IMR-90 (cell line): Measurements from ENCODE around the gene MGA. TPM values are rescaled to one million over a fixed set of nuclear protein-coding genes. Genes with fewer than 3 reads are reported as not detected.

Experiments
- ATAC-seq: fragments of 200-7000 bp; cut with Tn5 transposase; 2 replicates; pipeline ENCODE4 v1.9.1; 2020; ENCODE audit warnings: low read depth, mild to moderate bottlenecking, moderate library complexity
- BruUV-seq: library from RNA; stranded (reverse); fragments of 400-500 nt; replicated peaks from 2 replicates; lab custom pipeline; 2021; lab: Mats Ljungman, UMichigan
- CTCF ChIA-PET: fragments of 300-600 bp; formaldehyde crosslinking; extraction: SDS; loops from one replicate; lab custom pipeline; 2021; ENCODE audit warnings: antibody characterized with exemption; lab: Yijun Ruan, JAX
- POLR2A ChIA-PET: fragments of 300-600 bp; sonication (Branson Sonifier 250); formaldehyde crosslinking; loops from one replicate; lab custom pipeline; 2022; ENCODE audit warnings: antibody characterized with exemption; ENCODE audit not compliant: unreplicated experiment; lab: Charles Lee
- DNase-seq: peaks from one replicate; pipeline ENCODE4 v3.0.0; 2013
- H2AFZ ChIP-seq: replicated peaks from 2 replicates; pipeline ENCODE3; 2013; ENCODE audit warnings: low read length, mild to moderate bottlenecking; ENCODE audit not compliant: poor library complexity
- H2AK5ac ChIP-seq: 2 replicates; pipeline ENCODE4 v1.6.1; 2013; ENCODE audit warnings: low read depth, low read length, inconsistent platforms
- H2AK9ac ChIP-seq: replicated peaks from 2 replicates; pipeline ENCODE3; 2013; ENCODE audit warnings: mild to moderate bottlenecking, low read depth, low read length, moderate library complexity; ENCODE audit not compliant: poor library complexity
- H2BK120ac ChIP-seq: 2 replicates; pipeline ENCODE4 v1.6.1; 2013; ENCODE audit warnings: low read depth, low read length, inconsistent platforms
- H2BK15ac ChIP-seq: 3 replicates; pipeline ENCODE4 v1.6.1; 2013; ENCODE audit warnings: low read depth, low read length, inconsistent platforms
- H2BK20ac ChIP-seq: 2 replicates; pipeline ENCODE4 v1.6.1; 2013; ENCODE audit warnings: low read depth, mild to moderate bottlenecking, inconsistent platforms, low read length, moderate library complexity
- H2BK5ac ChIP-seq: 2 replicates; pipeline ENCODE4 v1.6.1; 2013; ENCODE audit warnings: mild to moderate bottlenecking, low read depth, low read length, inconsistent platforms; ENCODE audit not compliant: poor library complexity, severe bottlenecking
- H3K14ac ChIP-seq: replicated peaks from 2 replicates; pipeline ENCODE4 v1.6.1; 2013; ENCODE audit warnings: low read depth, low read length, inconsistent platforms
- H3K18ac ChIP-seq: 2 replicates; pipeline ENCODE4 v1.6.1; 2013; ENCODE audit warnings: low read depth, low read length, control low read depth
- H3K23ac ChIP-seq: 2 replicates; pipeline ENCODE4 v1.6.1; 2013; ENCODE audit warnings: low read depth, low read length, inconsistent platforms
- H3K27ac ChIP-seq: 2 replicates; pipeline ENCODE4 v1.5.1; 2013; ENCODE audit warnings: mild to moderate bottlenecking, control low read depth, low read length; ENCODE audit not compliant: insufficient read depth
- H3K27me3 ChIP-seq: 2 replicates; pipeline ENCODE4 v1.6.1; 2013; ENCODE audit warnings: low read length; ENCODE audit not compliant: control insufficient read depth, insufficient read depth
- H3K36me3 ChIP-seq: 2 replicates; pipeline ENCODE4 v1.6.1; 2013; ENCODE audit warnings: low read length, mixed read lengths; ENCODE audit not compliant: control insufficient read depth, insufficient read depth
- H3K4ac ChIP-seq: 2 replicates; pipeline ENCODE4 v1.6.1; 2013; ENCODE audit warnings: low read depth, low read length, inconsistent platforms
- H3K4me1 ChIP-seq: 2 replicates; pipeline ENCODE4 v1.6.1; 2013; ENCODE audit warnings: low read length, mixed read lengths; ENCODE audit not compliant: control insufficient read depth, insufficient read depth
- H3K4me2 ChIP-seq: 2 replicates; pipeline ENCODE4 v1.6.1; 2013; ENCODE audit warnings: low read depth, mild to moderate bottlenecking, control low read depth, low read length, moderate library complexity
- H3K4me3 ChIP-seq: 2 replicates; pipeline ENCODE4 v1.5.1; 2013; ENCODE audit warnings: low read depth, mild to moderate bottlenecking, control low read depth, low read length, moderate library complexity; ENCODE audit not compliant: insufficient read depth
- H3K56ac ChIP-seq: 2 replicates; pipeline ENCODE4 v1.6.1; 2013; ENCODE audit warnings: low read length, inconsistent platforms; ENCODE audit not compliant: insufficient read depth; ENCODE audit errors: extremely low read depth
- H3K79me1 ChIP-seq, 2 experiments: 2 replicates each; pipeline ENCODE4 v1.6.1; 2013; ENCODE audit warnings: low read length in 2 of 2, inconsistent platforms in 1 of 2, low read depth in 1 of 2
- H3K9ac ChIP-seq: 2 replicates; pipeline ENCODE4 v1.6.1; 2013; ENCODE audit warnings: low read depth, low read length, control low read depth
- H3K9me1 ChIP-seq: 2 replicates; pipeline ENCODE4 v1.6.1; 2013; ENCODE audit warnings: low read length, inconsistent platforms; ENCODE audit not compliant: insufficient read depth
- H3K9me3 ChIP-seq: 2 replicates; pipeline ENCODE4 v1.6.1; 2013; ENCODE audit warnings: low read length; ENCODE audit not compliant: control insufficient read depth, insufficient read depth
- H4K20me1 ChIP-seq: 2 replicates; pipeline ENCODE4 v1.6.1; 2013; ENCODE audit warnings: low read length, inconsistent platforms; ENCODE audit not compliant: insufficient read depth
- H4K5ac ChIP-seq: 2 replicates; pipeline ENCODE4 v1.6.1; 2013; ENCODE audit warnings: mild to moderate bottlenecking, low read depth, low read length, control low read depth
- H4K8ac ChIP-seq, 2 experiments: 2 replicates each; pipeline ENCODE4 v1.6.1; 2013; ENCODE audit warnings: low read depth in 2 of 2, low read length in 2 of 2, control low read depth in 1 of 2, inconsistent platforms in 1 of 2
- H4K91ac ChIP-seq: 2 replicates; pipeline ENCODE4 v1.6.1; 2013; ENCODE audit warnings: low read depth, low read length, inconsistent platforms; ENCODE audit not compliant: insufficient read depth
- BHLHE40 ChIP-seq: fragments of 150-350 bp; IDR thresholded peaks from 2 replicates; pipeline ENCODE4 v1.6.1; 2016; ENCODE audit warnings: mild to moderate bottlenecking, low read depth, low read length
- CEBPB ChIP-seq: IDR thresholded peaks from 2 replicates; pipeline ENCODE4 v1.6.1; 2012; ENCODE audit warnings: low read depth, low read length, improper control_type of control experiment
- CHD1 ChIP-seq: IDR thresholded peaks from 2 replicates; pipeline ENCODE4 v1.6.1; 2012; ENCODE audit warnings: low read depth, low read length, improper control_type of control experiment
- CTCF ChIP-seq: conservative IDR thresholded peaks from 2 replicates; pipeline ENCODE4 v1.5.1; 2012; ENCODE audit warnings: mild to moderate bottlenecking, low read depth, low read length, improper control_type of control experiment
- ELK1 ChIP-seq: fragments of 150-350 bp; IDR thresholded peaks from 2 replicates; pipeline ENCODE4 v1.6.1; 2016; ENCODE audit warnings: low read depth, mild to moderate bottlenecking, low read length, moderate library complexity, borderline replicate concordance
- MAZ ChIP-seq: IDR thresholded peaks from 2 replicates; pipeline ENCODE4 v1.6.1; 2012; ENCODE audit warnings: low read depth, mild to moderate bottlenecking, low read length, improper control_type of control experiment, moderate library complexity, borderline replicate concordance
- POLR2A ChIP-seq: IDR thresholded peaks from 2 replicates; pipeline ENCODE4 v1.6.1; 2012; ENCODE audit warnings: mild to moderate bottlenecking, low read depth, low read length
- RAD21 ChIP-seq: IDR thresholded peaks from 2 replicates; pipeline ENCODE4 v1.6.1; 2012; ENCODE audit warnings: low read length, improper control_type of control experiment
- RFX5 ChIP-seq: IDR thresholded peaks from 2 replicates; pipeline ENCODE4 v1.8.0; 2012; ENCODE audit warnings: low read depth, mild to moderate bottlenecking, low read length, moderate library complexity
- WGBS, 2 experiments: methylation state at CpG; one replicate each; pipeline versions ENCODE4 v1.1.5 to v1.1.7; 2013; ENCODE audit warnings: missing lambda C conversion rate in 2 of 2; ENCODE audit not compliant: insufficient read length in 1 of 2; ENCODE audit errors: extremely low coverage in 2 of 2; 5-methylcytosine and 5-hydroxymethylcytosine counted together
- dilution Hi-C: fragments of 300-500 bp; cut with HindIII; formaldehyde crosslinking; loops from one replicate; pipeline ENCODE4 v1.14.3; 2018; ENCODE audit warnings: low sequenced_read_pairs; ENCODE audit not compliant: unreplicated experiment
- in situ Hi-C: fragments of 300-500 bp; cut with MboI; formaldehyde crosslinking; loops from 3 replicates; pipeline ENCODE4 v1.14.3; 2019; ENCODE audit warnings: low sequenced_read_pairs, inconsistent platforms, mixed read lengths
- intact Hi-C: fragments of 100-400 bp; cut with micrococcal nuclease; formaldehyde crosslinking; loops from 2 replicates; pipeline ENCODE4 v1.10.0; 2022
- polyA plus RNA-seq, 3 experiments: library from polyadenylated mRNA; depleted of rRNA; stranded (reverse); fragments of >200 nt; gene quantifications; 2 replicates each; pipeline ENCODE4 v1.2.3, GENCODE V29; 2012; ENCODE audit warnings: low replicate concordance in 1 of 3
- total RNA-seq: library from RNA; depleted of rRNA; stranded (reverse); fragments of >200 nt; gene quantifications from 2 replicates; pipeline ENCODE4 v1.2.3, GENCODE V29; 2012

Gene MGA
- total and polyA plus RNA-seq, 2 of the 4 experiments (the other 2 are of a cell fraction) = 3.2 to 38.0 TPM

GRCh38 chr15:41791547-41791937 is 131.3 kb downstream of the MGA start:
- Histone ChIP-seq H3K9ac (no peak overlapping the region), H3K14ac (peak overlapping the region; percentile 82), H3K4me3 (no peak overlapping the region), H3K4me1 (peaks cover 21% of the 10 kb centered on the region), H2BK120ac (peak overlapping the region; percentile 84), H3K27me3 (no peaks in the 10 kb centered on the region), H2AK9ac (peak overlapping the region; percentile 73), H4K20me1 (0 out of 2 replicates have a peak, but pooled peaks cover 3% of the 10 kb centered on the region), H2AK5ac (peak overlapping the region; percentile 84), H3K9me1 (peaks cover 40% of the 10 kb centered on the region), H3K4ac (peak overlapping the region; percentile 90), H3K79me1 (peaks cover 45 to 89% of the 10 kb centered on the region in 2 experiments), H3K27ac (peak overlapping the region; percentile 36), H3K23ac (peak overlapping the region; percentile 79), H3K56ac (peak overlapping the region; percentile 55; the same call in 1 of the 2 replicates), H2BK5ac (peak overlapping the region; percentile 67), H3K36me3 (no peaks in the 10 kb centered on the region), H2AFZ (peak overlapping the region; percentile 16), H3K18ac (peak overlapping the region; percentile 32; the same call in 1 of the 2 replicates), H2BK15ac (peak overlapping the region; percentile 74; the same call in 2 of the 3 replicates), H4K5ac (peak overlapping the region; percentile 25; the same call in 1 of the 2 replicates), H3K4me2 (no peak overlapping the region), H2BK20ac (peak overlapping the region; percentile 91), H4K8ac (peak overlapping the region; percentile 22 to 90; a peak in 3 of 4 replicates), H3K9me3 (no peaks in the 10 kb centered on the region), H4K91ac (peak overlapping the region; percentile 93)
- no peak for TF ChIP-seq CTCF
- no peak for TF ChIP-seq MAZ
- no peak for TF ChIP-seq CEBPB
- TF ChIP-seq RAD21 = no peak
- no peak for TF ChIP-seq BHLHE40
- no peak for TF ChIP-seq CHD1
- no peak for TF ChIP-seq POLR2A
- TF ChIP-seq ELK1 = no peak
- no peak for TF ChIP-seq RFX5
- ATAC-seq = peak; percentile 5; the same call in 1 of the 2 replicates
- ChIA-PET POLR2A (no interaction called here), CTCF (interaction anchor here (0.5 to 1.0 kb wide), 2 partner anchors 18 to 176 kb away, joined by 3 to 4 read pairs; partner anchors contain the start of gene MAPKBP1)
- WGBS, 2 experiments = no CpG with 5 or more reads among the region's 4 CpGs
- dilution Hi-C loops = no loop called here
- intact Hi-C loops = no loop called here
- no peak for DNase-seq
- in situ Hi-C loops = no loop called here
- BruUV-seq = no TSS peak
